ENCODE measurements around the gene HSPA1B. TPM values are rescaled to one million over a fixed set of nuclear protein-coding genes. Genes with fewer than 3 reads are reported as not detected.
A peak's percentile ranks its signal among the peaks of the same experiment; 100 is the strongest.
"Not testable (repeated sequence)": the region's sequence is repeated elsewhere in the genome, so short reads cannot be mapped to it uniquely, and the experiment has no call there.

HSPA1B gene
- total RNA-seq, 2 experiments from 2014 or later = 59.5 to 62.3 TPM

DNA sequence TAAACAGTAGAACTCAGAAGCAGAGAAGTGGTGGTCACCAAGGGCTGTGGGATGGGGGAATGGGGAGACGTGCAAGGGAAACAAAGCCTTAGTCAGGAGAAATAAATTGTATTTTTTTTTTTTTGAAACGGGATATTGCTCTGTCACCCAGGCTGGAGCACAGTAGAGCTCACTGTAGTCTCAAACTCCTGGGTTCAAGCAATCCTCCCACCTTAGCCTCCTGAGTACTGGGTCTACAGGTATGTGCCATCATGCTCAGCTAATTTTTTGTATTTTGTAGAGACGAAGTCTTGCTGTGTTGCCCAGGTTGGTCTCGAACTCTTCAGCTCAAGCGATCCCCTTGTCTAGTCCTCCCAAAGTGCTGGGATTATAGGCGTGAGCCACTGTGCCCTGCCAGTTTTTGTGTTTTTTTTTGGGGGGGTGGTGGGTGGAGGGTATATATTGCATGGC, 3.4 kb downstream of the HSPA1B start:
- POLR2A ChIA-PET = interaction anchor here (0.6 to 2.0 kb wide), 5 partner anchors 14 to 94 kb away, joined by 3 to 7 read pairs (median 4); partner anchors contain the start of genes CLIC1, LSM2 and MSH5
- CTCF ChIA-PET = interaction anchor here (0.6 to 4.5 kb wide), 16 partner anchors 8 to 150 kb away, joined by 3 to 28 read pairs (median 6); partner anchors contain the start of genes CLIC1, DDAH2, EHMT2 and LSM2
- no peaks in the 10 kb centered on the region for H3K9me3 Mint-ChIP-seq

DNA sequence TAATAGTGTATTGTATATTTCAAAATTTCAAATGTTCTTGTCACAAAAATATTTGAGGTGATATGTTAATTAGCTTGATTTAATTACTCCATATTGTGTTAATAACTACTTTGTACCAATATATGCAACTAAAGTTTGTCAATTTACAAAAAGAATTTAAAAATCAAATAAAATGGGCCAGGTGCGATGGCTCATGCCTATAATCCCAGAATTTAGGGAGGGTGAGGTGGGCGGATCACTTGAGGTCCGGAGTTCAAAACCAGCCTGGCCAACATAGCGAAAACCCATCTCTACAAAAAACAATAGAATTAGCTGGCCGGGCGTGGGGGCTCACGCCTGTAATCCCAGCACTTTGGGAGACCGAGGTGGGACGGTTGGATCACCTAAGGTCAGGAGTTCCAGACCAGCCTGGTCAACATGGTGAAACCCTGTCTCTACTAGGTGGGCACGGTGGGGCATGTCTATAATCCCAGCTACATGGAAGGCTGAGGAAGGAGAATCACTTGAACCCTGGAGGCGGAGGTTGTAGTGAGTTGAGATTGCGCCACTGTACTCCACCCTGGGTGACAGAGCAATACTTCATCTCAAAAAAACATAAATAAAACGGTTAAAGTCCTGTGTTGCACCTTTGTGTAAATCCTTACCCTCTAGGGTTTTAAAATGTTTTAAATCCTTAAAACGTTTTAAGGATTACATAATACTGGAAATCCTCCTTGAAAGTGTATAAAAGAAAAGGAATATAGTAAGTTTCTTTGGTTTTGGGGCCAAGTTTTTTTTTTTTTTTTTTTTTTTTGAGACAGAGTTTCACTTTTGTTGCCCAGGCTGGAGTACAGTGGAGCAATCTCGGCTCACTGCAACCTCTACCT, 4.0 kb downstream of the HSPA1B start:
- ChIA-PET POLR2A (interaction anchor here (1.0 to 2.0 kb wide), 2 partner anchors 25 to 94 kb away, joined by 3 to 7 read pairs; partner anchors contain the start of genes CLIC1 and LSM2), CTCF (interaction anchor here (1.3 to 4.5 kb wide), 8 partner anchors 12 to 147 kb away, joined by 3 to 28 read pairs (median 6); partner anchors contain the start of genes DDAH2, EHMT2, LSM2 and MSH5)
- H3K36me3 Mint-ChIP-seq = peaks cover 33% of the 10 kb centered on the region
- intact Hi-C loops (cut with micrococcal nuclease) = loop anchor here (2.0 to 5.0 kb wide), 2 partner anchors 66 to 285 kb away; partner anchors contain the start of genes ATP6V1G2, EHMT2 and NFKBIL1
- H3K27ac Mint-ChIP-seq = peak overlapping the region; percentile 91
- H3K9me3 Mint-ChIP-seq = no peaks in the 10 kb centered on the region
- H3K4me3 Mint-ChIP-seq = peak overlapping the region; percentile 97
- no peaks in the 10 kb centered on the region for H3K27me3 Mint-ChIP-seq
- no peak for DNase-seq
- peaks cover 26% of the 10 kb centered on the region for H3K4me1 Mint-ChIP-seq (ENCODE audit: low read depth)

More for the DNA sequence above, 3.4 kb downstream of the HSPA1B start:
- intact Hi-C loops (cut with micrococcal nuclease) = loop anchor here (1.0 to 5.0 kb wide), 4 partner anchors 58 to 284 kb away; partner anchors contain the start of genes ATP6V1G2, EHMT2 and NFKBIL1
- Mint-ChIP-seq H3K4me3 (peak overlapping the region; percentile 97), H3K36me3 (peaks cover 26% of the 10 kb centered on the region), H3K27ac (peak overlapping the region; percentile 91), H3K4me1 (ENCODE audit: low read depth) (peaks cover 26% of the 10 kb centered on the region), H3K27me3 (no peaks in the 10 kb centered on the region)
- DNase-seq = no peak

DNA sequence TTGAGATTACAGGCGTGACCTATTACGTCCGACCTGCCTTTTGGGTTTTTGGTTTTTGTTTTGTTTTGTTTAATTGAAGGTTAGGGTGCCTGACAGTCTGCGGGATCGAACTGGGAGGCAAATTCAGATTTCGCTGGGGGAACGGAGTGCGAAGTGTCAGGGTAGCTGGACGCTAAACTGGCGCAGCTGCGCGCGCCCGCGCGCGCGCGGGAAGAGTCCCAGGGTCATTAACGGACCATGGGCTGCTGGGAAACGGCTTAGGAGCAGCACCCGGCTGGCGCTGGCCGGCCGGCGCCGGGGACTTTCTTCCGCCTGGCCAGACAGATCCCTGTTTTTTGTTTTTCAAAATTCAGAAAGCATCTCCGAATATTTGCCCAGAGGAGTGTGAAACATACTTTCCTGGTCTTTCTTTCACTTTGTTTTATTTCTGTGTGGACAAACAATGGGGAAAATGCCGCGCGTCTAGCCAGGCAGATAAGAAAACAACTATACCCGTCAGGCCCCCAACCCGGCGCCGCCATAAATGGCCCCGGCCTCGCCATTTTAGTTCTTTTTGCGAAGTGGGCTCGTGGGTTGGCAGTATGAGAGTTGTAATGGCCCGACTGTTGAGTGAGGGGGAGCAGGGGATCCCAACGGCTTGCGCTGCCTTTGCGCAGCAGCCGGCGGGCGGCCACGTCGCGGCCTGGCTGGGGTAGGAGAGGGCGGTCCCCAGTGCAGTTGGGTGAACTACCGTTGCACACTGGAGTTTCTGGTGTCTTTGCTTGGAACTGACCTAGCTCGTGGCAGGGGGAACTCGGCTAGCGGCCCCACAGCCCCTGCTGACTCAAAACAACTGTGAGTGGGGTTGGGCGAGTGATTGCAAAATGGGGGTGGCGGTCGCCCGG, 7.1 kb downstream of the HSPA1B start:
- Mint-ChIP-seq H3K9me3 (no peaks in the 10 kb centered on the region), H3K27me3 (no peaks in the 10 kb centered on the region), H3K36me3 (peaks cover 62% of the 10 kb centered on the region), H3K4me3 (peak overlapping the region; percentile 97), H3K4me1 (ENCODE audit: low read depth) (peaks cover 40% of the 10 kb centered on the region), H3K27ac (peak overlapping the region; percentile 97)
- POLR2A ChIA-PET = interaction anchor here (0.6 to 2.9 kb wide), 13 partner anchors 11 to 293 kb away, joined by 3 to 8 read pairs (median 4); partner anchors contain the start of genes DDAH2, DDX39B, EHMT2 and LSM2
- CTCF ChIA-PET = interaction anchor here (0.6 to 2.1 kb wide), 3 partner anchors 29 to 118 kb away, joined by 4 to 11 read pairs (median 5); partner anchors contain the start of gene NEU1
- intact Hi-C loops (cut with micrococcal nuclease) = loop anchor here (1.0 to 5.0 kb wide), 4 partner anchors 20 to 170 kb away; partner anchors contain the start of genes EHMT2, GPANK1, HSPA1A and HSPA1L
- peak; percentile 85 for DNase-seq

DNA sequence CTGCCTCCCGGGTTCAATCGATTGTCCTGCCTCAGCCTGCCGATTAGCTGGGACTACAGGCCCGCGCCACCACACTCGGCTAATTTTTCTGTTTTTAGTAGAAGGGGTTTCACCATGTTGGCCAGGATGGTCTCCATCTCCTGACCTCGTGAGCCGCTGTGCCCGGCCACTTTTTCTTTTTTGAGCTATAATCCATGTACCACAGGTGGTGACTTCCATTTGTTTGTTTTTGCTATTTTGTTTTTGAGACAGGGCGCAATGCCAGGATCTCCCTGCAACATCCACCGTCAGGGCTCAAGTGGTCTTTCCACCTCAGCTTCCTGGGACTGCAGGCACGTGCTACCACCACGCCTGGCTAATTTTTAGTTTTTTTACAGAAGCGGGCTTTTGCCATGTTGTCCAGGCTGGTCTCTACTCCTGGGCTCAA, 8.5 kb downstream of the HSPA1B start:
- intact Hi-C loops (cut with micrococcal nuclease) = no loop called here
- Mint-ChIP-seq H3K27ac (peak overlapping the region; percentile 97), H3K36me3 (peaks cover 65% of the 10 kb centered on the region), H3K4me3 (peak overlapping the region; percentile 97), H3K4me1 (ENCODE audit: low read depth) (peaks cover 38% of the 10 kb centered on the region), H3K9me3 (no peaks in the 10 kb centered on the region), H3K27me3 (no peaks in the 10 kb centered on the region)
- DNase-seq = no peak
- ChIA-PET POLR2A (interaction anchor here (0.6 to 2.9 kb wide), 6 partner anchors 8 to 98 kb away, joined by 3 to 8 read pairs (median 4); partner anchors contain the start of genes HSPA1B and NEU1), CTCF (interaction anchor here (0.6 to 2.1 kb wide), 2 partner anchors 13 to 27 kb away, joined by 5 to 11 read pairs; partner anchors contain the start of gene NEU1)

DNA sequence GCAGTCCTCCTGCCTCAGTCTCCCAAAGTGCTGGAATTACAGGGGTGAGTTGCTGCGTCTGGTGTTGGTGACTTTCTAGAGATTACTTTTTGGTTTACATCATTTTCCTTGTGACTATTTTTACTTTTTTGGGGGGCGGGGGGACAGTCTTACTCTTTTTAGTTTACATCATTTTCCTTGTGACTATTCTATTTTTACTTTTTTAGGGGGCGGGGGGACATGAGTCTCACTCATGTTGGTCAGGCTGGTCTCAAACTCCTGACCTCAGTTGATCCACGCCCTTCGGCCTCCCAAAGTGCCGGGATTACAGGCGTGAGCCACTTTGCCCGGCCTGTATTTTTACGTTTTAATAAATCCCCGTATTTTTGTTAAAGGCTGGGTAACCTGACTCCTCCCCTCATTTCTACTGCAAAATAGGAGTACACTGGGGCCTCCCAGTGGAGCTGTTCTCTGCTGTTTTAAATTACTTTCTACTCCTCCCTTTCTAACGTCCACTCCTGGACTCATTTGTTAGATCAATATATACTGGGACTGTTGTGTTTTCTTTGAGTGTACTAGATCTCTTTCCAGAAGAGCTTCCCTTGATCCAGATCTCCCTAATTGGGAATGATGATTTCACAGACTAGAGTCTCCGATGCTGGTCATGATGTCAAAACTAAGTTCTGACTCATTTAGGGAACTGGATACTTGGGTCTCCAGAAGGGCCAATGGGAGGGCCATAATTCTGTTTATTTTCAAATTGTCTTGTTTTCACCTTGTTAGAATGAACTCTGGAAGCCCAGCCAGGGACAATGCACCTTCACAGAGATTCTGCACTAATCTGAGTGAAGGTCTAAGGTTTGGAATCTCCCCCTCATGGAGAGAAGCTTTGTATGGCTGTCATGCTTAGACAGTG, 9.2 kb downstream of the HSPA1B start:
- no peaks in the 10 kb centered on the region for H3K27me3 Mint-ChIP-seq
- no peaks in the 10 kb centered on the region for H3K9me3 Mint-ChIP-seq
- intact Hi-C loops (cut with micrococcal nuclease) = no loop called here
- ChIA-PET CTCF (interaction anchor here (0.5 to 2.1 kb wide), 5 partner anchors 27 to 239 kb away, joined by 3 to 11 read pairs (median 3); partner anchors contain the start of genes LSM2 and NEU1), POLR2A (interaction anchor here (0.6 to 2.9 kb wide), 8 partner anchors 9 to 99 kb away, joined by 3 to 8 read pairs (median 4); partner anchors contain the start of genes HSPA1B, NEU1 and VARS1)
- peaks cover 34% of the 10 kb centered on the region for H3K4me1 Mint-ChIP-seq (ENCODE audit: low read depth)
- peak overlapping the region; percentile 97 for H3K4me3 Mint-ChIP-seq
- peak overlapping the region; percentile 97 for H3K27ac Mint-ChIP-seq
- H3K36me3 Mint-ChIP-seq = peaks cover 66% of the 10 kb centered on the region
- DNase-seq = no peak

DNA sequence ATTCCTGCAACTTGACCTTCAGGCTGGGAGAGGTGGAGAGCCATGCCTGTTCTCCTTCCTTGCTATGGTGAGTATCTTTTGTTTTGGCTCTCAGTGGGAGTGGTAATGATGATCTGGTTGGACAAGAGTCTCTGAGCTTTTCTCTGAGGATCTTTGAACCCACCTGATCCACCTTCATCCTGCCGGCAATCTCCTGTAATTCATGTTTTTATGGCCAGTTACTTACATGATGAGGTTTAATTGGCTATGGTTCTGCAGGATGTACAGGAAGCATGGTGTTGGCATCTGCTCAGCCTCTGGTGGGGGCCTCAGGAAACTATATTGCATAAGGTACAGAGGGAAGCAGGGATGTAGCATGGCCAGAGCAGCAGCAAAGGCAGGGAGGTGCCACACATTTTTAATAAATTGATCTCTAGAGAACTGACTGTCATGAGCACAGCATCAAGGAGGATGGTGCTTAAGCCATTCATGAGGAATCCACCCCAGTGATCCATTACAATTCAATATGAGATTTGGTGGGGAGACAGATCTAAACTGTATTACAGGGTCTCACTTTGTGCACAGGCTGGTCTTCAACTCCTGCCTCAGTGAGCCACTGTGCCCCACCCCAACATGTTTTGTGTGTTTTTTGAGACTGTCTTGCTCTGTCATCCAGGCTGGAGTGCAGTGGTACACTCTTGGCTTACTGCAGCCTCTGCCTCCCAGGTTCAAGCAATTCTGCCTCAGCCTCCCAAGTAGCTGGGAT, 10.0 kb downstream of the HSPA1B start:
- H3K9me3 Mint-ChIP-seq = no peaks in the 10 kb centered on the region
- no peak for DNase-seq
- peaks cover 33% of the 10 kb centered on the region for H3K4me1 Mint-ChIP-seq (ENCODE audit: low read depth)
- ChIA-PET POLR2A (interaction anchor here (0.6 to 2.9 kb wide), 7 partner anchors 10 to 100 kb away, joined by 3 to 8 read pairs (median 4); partner anchors contain the start of genes HSPA1B, NEU1 and VARS1), CTCF (interaction anchor here (0.5 to 2.3 kb wide), 5 partner anchors 31 to 240 kb away, joined by 3 to 8 read pairs (median 3); partner anchors contain the start of genes DDAH2 and LSM2)
- H3K27ac Mint-ChIP-seq = peak overlapping the region; percentile 97
- peak overlapping the region; percentile 97 for H3K4me3 Mint-ChIP-seq
- peaks cover 66% of the 10 kb centered on the region for H3K36me3 Mint-ChIP-seq
- intact Hi-C loops (cut with micrococcal nuclease) = no loop called here
- H3K27me3 Mint-ChIP-seq = no peaks in the 10 kb centered on the region

DNA sequence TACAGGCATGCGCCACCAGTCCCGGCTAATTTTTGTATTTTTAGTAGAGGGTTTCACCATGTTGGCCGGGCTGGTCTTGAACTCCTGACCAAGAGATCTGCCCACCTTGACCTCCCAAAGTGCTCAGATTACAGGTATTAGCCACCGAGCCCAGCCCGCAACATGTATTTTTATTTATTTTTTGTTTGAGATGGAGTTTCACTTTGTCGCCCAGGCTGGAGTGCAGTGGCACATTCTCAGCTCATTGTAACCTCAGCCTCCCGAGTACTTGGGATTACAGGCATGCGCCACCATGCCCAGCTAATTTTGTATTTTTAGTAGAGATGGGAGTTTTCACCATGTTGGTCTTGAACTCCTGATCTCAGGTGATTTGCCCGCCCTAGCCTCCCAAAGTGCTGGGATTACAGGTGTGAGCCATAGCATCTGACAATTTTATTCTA, 10.6 kb downstream of the HSPA1B start:
- intact Hi-C loops (cut with micrococcal nuclease); DNase-seq; H3K9me3 Mint-ChIP-seq; H3K27me3 Mint-ChIP-seq: not testable (repeated sequence)
- Mint-ChIP-seq H3K4me1 (ENCODE audit: low read depth) (peaks cover 30% of the 10 kb centered on the region), H3K27ac (peak overlapping the region; percentile 60), H3K36me3 (peaks cover 65% of the 10 kb centered on the region), H3K4me3 (peak overlapping the region; percentile 97)
- ChIA-PET POLR2A (interaction anchor here (0.6 to 1.6 kb wide), 2 partner anchors 24 to 50 kb away, joined by 3 to 6 read pairs; partner anchors contain the start of gene NEU1), CTCF (interaction anchor here (0.8 to 2.3 kb wide), 3 partner anchors 8 to 108 kb away, joined by 3 to 8 read pairs (median 4); partner anchors contain the start of gene DDAH2)

DNA sequence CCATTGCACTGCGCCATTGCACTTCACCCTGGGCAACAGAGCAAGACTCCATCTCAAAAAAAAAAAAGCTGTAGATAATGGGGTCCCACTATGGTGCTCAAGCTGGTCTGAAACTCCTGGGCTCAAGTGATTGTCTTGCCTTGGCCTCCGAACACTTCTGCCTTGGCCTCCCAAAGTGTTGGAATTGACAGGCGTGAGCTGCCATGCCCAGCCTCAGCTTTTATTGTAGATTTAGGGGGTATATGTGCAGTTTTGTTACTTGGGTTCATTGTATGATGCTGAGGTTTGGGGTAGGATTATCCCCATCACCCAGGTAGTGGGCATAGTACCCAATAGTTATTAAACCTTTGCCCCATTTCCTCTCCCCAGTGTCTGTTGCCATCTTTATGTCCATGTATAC, 11.4 kb downstream of the HSPA1B start:
- ChIA-PET POLR2A (interaction anchor here (0.8 kb wide), 1 partner anchor 133 kb away, joined by 3 read pairs; the partner anchor contains the start of gene DXO), CTCF (interaction anchor here (0.8 to 2.3 kb wide), 5 partner anchors 9 to 113 kb away, joined by 3 to 8 read pairs (median 4); partner anchors contain the start of gene DDAH2)
- no peak for DNase-seq
- H3K4me1 Mint-ChIP-seq (ENCODE audit: low read depth) = peaks cover 28% of the 10 kb centered on the region
- no peaks in the 10 kb centered on the region for H3K9me3 Mint-ChIP-seq
- peak overlapping the region; percentile 57 for H3K27ac Mint-ChIP-seq
- peaks cover 65% of the 10 kb centered on the region for H3K36me3 Mint-ChIP-seq
- H3K27me3 Mint-ChIP-seq = no peaks in the 10 kb centered on the region
- peak overlapping the region; percentile 45 for H3K4me3 Mint-ChIP-seq
- intact Hi-C loops (cut with micrococcal nuclease) = no loop called here

DNA sequence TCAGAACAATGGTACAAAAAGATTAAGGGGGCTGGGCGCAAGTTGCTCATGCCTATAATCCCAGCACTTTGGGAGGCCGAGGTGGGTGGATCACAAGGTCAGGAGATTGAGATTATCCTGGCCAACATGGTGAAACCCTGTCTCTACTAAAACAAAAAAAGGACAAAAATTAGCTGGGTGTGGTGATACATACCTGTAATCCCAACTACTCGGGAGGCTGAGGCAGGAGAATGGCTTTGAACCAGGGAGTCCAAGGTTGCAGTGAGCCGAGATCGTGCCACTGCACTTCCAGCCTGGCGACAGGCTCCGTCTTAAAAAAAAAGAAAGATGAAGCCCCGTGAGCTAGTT, 12.2 kb downstream of the HSPA1B start:
- Mint-ChIP-seq H3K36me3 (peaks cover 61% of the 10 kb centered on the region), H3K4me1 (ENCODE audit: low read depth) (peaks cover 25% of the 10 kb centered on the region)
- ChIA-PET POLR2A (interaction anchor here (0.7 to 1.2 kb wide), 2 partner anchors 44 to 166 kb away, joined by 3 to 4 read pairs; partner anchors contain the start of gene VARS1), CTCF (interaction anchor here (1.6 to 2.3 kb wide), 2 partner anchors 110 to 112 kb away, joined by 4 to 8 read pairs; partner anchors contain the start of gene DDAH2)
- H3K27ac Mint-ChIP-seq; H3K4me3 Mint-ChIP-seq; DNase-seq; intact Hi-C loops (cut with micrococcal nuclease); H3K9me3 Mint-ChIP-seq; H3K27me3 Mint-ChIP-seq: not testable (repeated sequence)

All from activated CD4-positive, alpha-beta memory T cell treated with anti-CD3 and anti-CD28 coated beads for 36 hours (primary cell).